NT2/D1 (cell line): ENCODE results near the gene TTBK1.
A peak's percentile ranks its signal among the peaks of the same experiment; 100 is the strongest.
"Not testable (repeated sequence)": the region's sequence is repeated elsewhere in the genome, so short reads cannot be mapped to it uniquely, and the experiment has no call there.

ENCODE experiments used
- DNase-seq: peaks from one replicate; pipeline ENCODE4 v3.0.0-alpha.2; 2011; ENCODE audit warnings: low read depth, low spot score
- H3K27me3 ChIP-seq: 2 replicates; pipeline ENCODE4 v1.6.0; 2011; ENCODE audit warnings: mild to moderate bottlenecking; ENCODE audit not compliant: insufficient read length, insufficient read depth
- H3K36me3 ChIP-seq: 2 replicates; pipeline ENCODE4 v1.6.1; 2011; ENCODE audit warnings: mild to moderate bottlenecking, low read length, mixed read lengths; ENCODE audit not compliant: insufficient read depth, insufficient read length
- H3K4me1 ChIP-seq: 2 replicates; pipeline ENCODE4 v1.5.1; 2011; ENCODE audit not compliant: insufficient read depth, insufficient read length
- H3K4me3 ChIP-seq: 2 replicates; pipeline ENCODE4 v1.5.1; 2011; ENCODE audit warnings: low read depth; ENCODE audit not compliant: insufficient read length
- H3K9ac ChIP-seq: 2 replicates; pipeline ENCODE4 v1.6.0; 2011; ENCODE audit warnings: low read depth; ENCODE audit not compliant: insufficient read length
- H3K9me3 ChIP-seq: 2 replicates; pipeline ENCODE4 v1.5.1; 2011; ENCODE audit warnings: mild to moderate bottlenecking, low read length; ENCODE audit not compliant: insufficient read depth
- SUZ12 ChIP-seq: IDR thresholded peaks from 2 replicates; pipeline ENCODE4 v1.6.1; 2011; ENCODE audit not compliant: insufficient read length, insufficient read depth; ENCODE audit errors: extremely low read depth
- YY1 ChIP-seq: IDR thresholded peaks from 2 replicates; pipeline ENCODE4 v1.6.1; 2011; ENCODE audit not compliant: insufficient read length, insufficient read depth
- ZNF274 ChIP-seq: IDR thresholded peaks from 2 replicates; pipeline ENCODE4 v1.6.1; 2011; ENCODE audit warnings: mild to moderate bottlenecking, low read depth, low read length

The TTBK1 gene

DNA sequence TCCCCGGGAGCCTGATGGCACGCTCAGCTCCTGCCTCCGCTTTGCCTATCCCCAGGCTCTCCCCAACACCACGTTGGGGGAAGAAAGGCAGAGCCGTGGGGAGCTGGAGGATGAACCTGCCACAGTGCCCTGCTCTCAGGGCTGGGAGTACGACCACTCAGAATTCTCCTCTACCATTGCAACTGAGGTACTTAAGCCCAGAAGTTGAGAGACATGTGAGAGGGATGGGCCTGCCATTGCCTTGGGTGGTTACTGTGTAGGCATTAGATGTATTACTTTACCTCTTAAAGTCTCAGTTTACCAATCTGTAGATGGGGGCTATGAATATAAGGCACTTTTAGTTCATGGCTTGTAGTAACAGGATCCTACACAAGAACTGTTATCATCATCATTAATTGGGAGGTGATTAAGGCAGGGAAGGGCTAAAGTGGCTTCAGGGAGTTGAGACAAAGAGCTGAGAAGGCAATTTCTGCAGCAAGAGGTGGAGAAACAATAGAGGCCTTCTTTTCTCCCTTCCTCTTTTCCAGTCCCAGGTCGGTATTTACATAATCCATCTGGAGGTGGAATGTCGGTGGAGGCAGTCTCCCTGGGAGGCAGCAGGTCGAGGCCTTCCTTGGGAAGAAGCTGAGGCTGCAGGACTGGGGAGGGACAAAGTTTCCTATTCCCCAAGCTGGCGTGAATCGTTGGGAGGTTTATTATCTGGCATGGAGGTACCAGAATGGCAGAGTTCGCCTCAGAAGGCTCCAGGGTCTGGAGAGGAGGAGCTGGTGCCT, 55.5 kb downstream of the TTBK1 start:
- no peak for DNase-seq
- no peaks in the 10 kb centered on the region for H3K9me3 ChIP-seq
- no peak for TF ChIP-seq SUZ12
- TF ChIP-seq YY1 = no peak
- no peak for TF ChIP-seq ZNF274
- peaks cover 17% of the 10 kb centered on the region for H3K4me1 ChIP-seq
- H3K36me3 ChIP-seq = no peaks in the 10 kb centered on the region
- H3K27me3 ChIP-seq = no peaks in the 10 kb centered on the region
- peak overlapping the region; percentile 32 for H3K9ac ChIP-seq
- no peak overlapping the region for H3K4me3 ChIP-seq

DNA sequence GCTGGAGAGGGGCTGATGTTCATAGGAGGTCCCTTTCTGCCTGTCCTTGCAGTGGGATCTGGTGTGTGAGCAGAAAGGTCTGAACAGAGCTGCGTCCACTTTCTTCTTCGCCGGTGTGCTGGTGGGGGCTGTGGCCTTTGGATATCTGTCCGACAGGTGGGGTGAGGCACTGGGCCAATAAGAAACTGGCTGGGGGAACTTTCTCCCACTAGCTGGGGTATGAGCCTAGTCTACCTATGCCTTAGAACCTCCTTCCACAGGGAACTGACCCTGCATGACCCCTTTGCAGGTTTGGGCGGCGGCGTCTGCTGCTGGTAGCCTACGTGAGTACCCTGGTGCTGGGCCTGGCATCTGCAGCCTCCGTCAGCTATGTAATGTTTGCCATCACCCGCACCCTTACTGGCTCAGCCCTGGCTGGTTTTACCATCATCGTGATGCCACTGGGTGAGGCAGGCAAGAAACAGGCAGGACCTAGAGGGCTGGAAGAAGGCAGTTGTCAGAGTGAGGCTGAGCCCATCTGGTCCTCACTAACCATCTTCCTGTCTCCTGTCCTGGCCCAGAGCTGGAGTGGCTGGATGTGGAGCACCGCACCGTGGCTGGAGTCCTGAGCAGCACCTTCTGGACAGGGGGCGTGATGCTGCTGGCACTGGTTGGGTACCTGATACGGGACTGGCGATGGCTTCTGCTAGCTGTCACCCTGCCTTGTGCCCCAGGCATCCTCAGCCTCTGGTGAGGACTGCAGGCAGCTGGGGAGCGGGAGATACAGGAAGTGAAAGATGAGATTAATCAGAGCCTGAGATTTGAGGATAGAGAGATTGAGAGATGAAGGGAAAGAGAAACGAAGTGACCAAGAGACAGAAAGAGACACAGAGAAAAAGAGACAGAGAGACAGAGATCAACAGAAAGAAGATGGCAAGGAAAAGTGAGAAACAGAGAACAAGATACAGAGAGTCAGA, 56.3 kb downstream of the TTBK1 start:
- no peak for DNase-seq
- TF ChIP-seq ZNF274 = no peak
- no peaks in the 10 kb centered on the region for H3K36me3 ChIP-seq
- no peak overlapping the region for H3K4me3 ChIP-seq
- H3K27me3 ChIP-seq = no peaks in the 10 kb centered on the region
- no peaks in the 10 kb centered on the region for H3K9me3 ChIP-seq
- peaks cover 17% of the 10 kb centered on the region for H3K4me1 ChIP-seq
- H3K9ac ChIP-seq = peak overlapping the region; percentile 32

DNA sequence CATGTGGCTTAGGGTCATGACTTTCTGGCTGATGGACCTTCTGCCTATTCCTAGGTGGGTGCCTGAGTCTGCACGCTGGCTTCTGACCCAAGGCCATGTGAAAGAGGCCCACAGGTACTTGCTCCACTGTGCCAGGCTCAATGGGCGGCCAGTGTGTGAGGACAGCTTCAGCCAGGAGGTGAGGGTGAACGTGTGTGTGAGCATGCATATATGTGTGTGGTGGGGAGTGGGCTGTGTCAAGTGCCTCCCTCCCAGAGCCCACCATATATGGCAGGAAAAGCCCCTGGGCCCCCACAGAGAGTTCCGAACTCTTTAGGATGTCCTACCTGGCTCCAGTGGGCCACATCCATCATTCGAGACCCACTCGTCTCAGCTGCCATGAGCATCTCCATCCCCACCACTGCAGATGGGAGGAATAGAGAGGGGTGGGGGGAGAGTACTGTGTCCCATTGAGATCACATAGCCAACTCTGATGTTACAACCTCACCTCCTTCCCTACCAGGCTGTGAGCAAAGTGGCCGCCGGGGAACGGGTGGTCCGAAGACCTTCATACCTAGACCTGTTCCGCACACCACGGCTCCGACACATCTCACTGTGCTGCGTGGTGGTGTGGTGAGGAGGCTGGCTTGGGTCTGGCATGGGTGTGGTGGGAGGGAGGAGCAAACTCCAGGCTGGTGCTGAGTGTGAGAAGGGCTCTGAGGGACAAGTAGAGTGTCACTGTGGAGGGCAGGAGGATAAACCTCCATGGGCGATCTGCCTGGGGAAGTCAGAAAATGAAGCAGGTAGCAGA, 58.0 kb downstream of the TTBK1 start:
- H3K27me3 ChIP-seq = no peaks in the 10 kb centered on the region
- no peak for DNase-seq
- no peak overlapping the region for H3K4me3 ChIP-seq
- H3K36me3 ChIP-seq = no peaks in the 10 kb centered on the region
- peaks cover 19% of the 10 kb centered on the region for H3K4me1 ChIP-seq
- no peak for TF ChIP-seq ZNF274
- no peak for TF ChIP-seq YY1
- TF ChIP-seq SUZ12 = no peak
- H3K9me3 ChIP-seq = no peaks in the 10 kb centered on the region
- H3K9ac ChIP-seq = no peak overlapping the region

DNA sequence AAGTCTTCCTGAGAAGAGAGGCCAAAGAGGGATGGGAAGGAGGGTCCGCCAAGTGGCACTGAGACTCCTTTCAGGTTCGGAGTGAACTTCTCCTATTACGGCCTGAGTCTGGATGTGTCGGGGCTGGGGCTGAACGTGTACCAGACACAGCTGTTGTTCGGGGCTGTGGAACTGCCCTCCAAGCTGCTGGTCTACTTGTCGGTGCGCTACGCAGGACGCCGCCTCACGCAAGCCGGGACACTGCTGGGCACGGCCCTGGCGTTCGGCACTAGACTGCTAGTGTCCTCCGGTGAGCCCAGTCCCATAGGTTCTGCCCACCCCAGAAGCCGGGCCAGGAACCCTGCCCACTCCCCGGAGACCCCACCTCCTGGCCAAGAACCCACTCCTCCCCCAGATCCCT, 58.8 kb downstream of the TTBK1 start:
- TF ChIP-seq ZNF274 (no peak), YY1 (no peak), SUZ12 (no peak)
- H3K9ac ChIP-seq = no peak overlapping the region
- H3K4me1 ChIP-seq = peaks cover 19% of the 10 kb centered on the region
- no peak for DNase-seq
- H3K4me3 ChIP-seq = no peak overlapping the region
- no peaks in the 10 kb centered on the region for H3K27me3 ChIP-seq
- no peaks in the 10 kb centered on the region for H3K36me3 ChIP-seq
- H3K9me3 ChIP-seq = no peaks in the 10 kb centered on the region

DNA sequence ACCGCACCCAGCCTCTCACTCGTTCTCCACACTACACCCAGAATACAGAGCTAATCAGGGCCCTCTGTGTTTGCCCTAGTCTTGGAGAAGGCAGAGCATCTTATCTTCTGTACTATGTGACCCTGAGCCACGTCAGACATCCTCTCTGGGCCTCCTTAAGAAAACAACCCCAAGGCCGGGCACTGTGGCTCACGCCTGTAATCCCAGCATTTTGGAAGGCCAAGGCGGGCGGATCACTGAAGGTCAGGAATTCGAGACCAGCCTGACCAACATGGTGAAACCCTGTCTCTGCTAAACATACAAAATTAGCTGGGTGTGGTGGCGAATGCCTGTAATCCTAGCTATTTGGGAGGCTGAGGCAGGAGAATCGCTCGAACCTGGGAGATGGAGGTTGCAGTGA, 59.7 kb downstream of the TTBK1 start:
- not testable (repeated sequence) for DNase-seq, H3K27me3 ChIP-seq, H3K9me3 ChIP-seq, H3K4me3 ChIP-seq, H3K36me3 ChIP-seq, H3K9ac ChIP-seq
- peaks cover 17% of the 10 kb centered on the region for H3K4me1 ChIP-seq

DNA sequence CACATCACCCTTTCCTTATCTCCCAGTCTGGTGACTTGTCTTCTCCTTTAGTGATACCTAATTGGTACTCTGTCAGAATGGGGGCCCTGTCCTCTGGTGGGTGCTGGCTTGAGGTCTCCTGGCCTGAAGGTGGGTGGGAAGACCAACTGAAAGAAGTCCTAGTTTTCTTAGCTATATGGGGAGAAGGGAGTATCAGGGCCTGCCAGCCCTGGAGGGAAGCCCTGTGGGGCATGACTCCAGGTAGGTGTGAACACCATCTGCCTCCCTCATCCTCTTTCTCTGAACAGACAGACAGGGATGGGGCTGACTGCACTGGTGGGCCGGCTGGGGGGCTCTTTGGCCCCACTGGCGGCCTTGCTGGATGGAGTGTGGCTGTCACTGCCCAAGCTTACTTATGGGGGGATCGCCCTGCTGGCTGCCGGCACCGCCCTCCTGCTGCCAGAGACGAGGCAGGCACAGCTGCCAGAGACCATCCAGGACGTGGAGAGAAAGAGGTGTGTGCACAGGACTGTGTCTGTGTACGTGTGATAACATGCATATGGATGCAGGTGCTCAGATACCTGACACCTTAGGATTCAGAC, 60.6 kb downstream of the TTBK1 start:
- H3K9ac ChIP-seq = no peak overlapping the region
- no peak overlapping the region for H3K4me3 ChIP-seq
- no peaks in the 10 kb centered on the region for H3K9me3 ChIP-seq
- H3K27me3 ChIP-seq = no peaks in the 10 kb centered on the region
- no peaks in the 10 kb centered on the region for H3K36me3 ChIP-seq
- peaks cover 13% of the 10 kb centered on the region for H3K4me1 ChIP-seq
- TF ChIP-seq ZNF274 = no peak
- no peak for TF ChIP-seq SUZ12
- TF ChIP-seq YY1 = no peak
- no peak for DNase-seq

DNA sequence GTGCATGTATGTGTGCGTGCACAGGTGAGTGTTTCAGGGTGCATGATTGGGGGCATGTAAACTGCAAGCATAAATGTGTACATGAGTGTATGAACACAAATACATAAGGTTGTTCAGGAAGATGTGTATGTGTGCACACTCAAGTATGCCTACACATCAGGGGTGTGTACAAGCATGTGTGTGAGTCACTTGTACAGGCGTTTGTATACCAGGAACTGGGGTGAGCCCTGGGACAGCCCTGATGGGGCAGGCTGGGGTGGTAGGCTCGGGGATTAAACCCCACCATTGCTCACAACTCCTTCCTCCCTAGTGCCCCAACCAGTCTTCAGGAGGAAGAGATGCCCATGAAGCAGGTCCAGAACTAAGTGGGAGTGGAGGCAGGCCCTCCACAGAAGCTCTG, 61.1 kb downstream of the TTBK1 start:
- Histone ChIP-seq H3K4me3 (no peak overlapping the region), H3K27me3 (no peaks in the 10 kb centered on the region), H3K4me1 (peaks cover 10% of the 10 kb centered on the region), H3K36me3 (no peaks in the 10 kb centered on the region), H3K9ac (no peak overlapping the region), H3K9me3 (no peaks in the 10 kb centered on the region)
- TF ChIP-seq SUZ12 (no peak), ZNF274 (no peak), YY1 (no peak)
- DNase-seq = no peak
